ENCODE results near the gene GMNN. TPM values are rescaled to one million over a fixed set of nuclear protein-coding genes. Genes with fewer than 3 reads are reported as not detected.
"Not testable (repeated sequence)": the region's sequence is repeated elsewhere in the genome, so short reads cannot be mapped to it uniquely, and the experiment has no call there.

Gene GMNN
- total and polyA plus RNA-seq, 4 donors, result 11.4 to 18.3 (median 13.8) TPM

GRCh38 chr6:24753545-24753944 lies 21.2 kb upstream of the GMNN start:
- H3K4me3 ChIP-seq, result no peak overlapping the region
- WGBS, 2 donors, result 85 to 89% methylated on average over 2 of the region's 2 CpGs
- no peak for ATAC-seq (ENCODE audit: insufficient read depth, low FRiP score)
- H3K9me3 ChIP-seq (ENCODE audit: control insufficient read depth in 4 of 4, insufficient read depth in 3 of 4, low read length in 3 of 4), result no peaks in the 10 kb centered on the region
- no peak overlapping the region for H3K9ac ChIP-seq (ENCODE audit: insufficient read depth in 1 of 2, low read length in 2 of 2)
- H3K27ac ChIP-seq (ENCODE audit: low read depth in 1 of 2, low read length in 1 of 2), result no peak overlapping the region
- H3K4me1 ChIP-seq (ENCODE audit: control insufficient read depth in 5 of 5, insufficient read depth in 5 of 5, low read length in 5 of 5), result peaks cover 0 to 5% (median 0%) of the 10 kb centered on the region in 5 donors
- H3K27me3 ChIP-seq (ENCODE audit: control insufficient read depth in 3 of 3, insufficient read depth in 3 of 3, low read length in 2 of 3), result no peaks in the 10 kb centered on the region
- no peak for TF ChIP-seq CTCF (IDR thresholded peaks at IDR 0.05; ENCODE audit: control extremely low read depth, extremely low read depth)
- no peak for DNase-seq
- H3K36me3 ChIP-seq (ENCODE audit: control insufficient read depth in 4 of 4, insufficient read depth in 4 of 4, low read length in 4 of 4), result no peaks in the 10 kb centered on the region

DNA sequence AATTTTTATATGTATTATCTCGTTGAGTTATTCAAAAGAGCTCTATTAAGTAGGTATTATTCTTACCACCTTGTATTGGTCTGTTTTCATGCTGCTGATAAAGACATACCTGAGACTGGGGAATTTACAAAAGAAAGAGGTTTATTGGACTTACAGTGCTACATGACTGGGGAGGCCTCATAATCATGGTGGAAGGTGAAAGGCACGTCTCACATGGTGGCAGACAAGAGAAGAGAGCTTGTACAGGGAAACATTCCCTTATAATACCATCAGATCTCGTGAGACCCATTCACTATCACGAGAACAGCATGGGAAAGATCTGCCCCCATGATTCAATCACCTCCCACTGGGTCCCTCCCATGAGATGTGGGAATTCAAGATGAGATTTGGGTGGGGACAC lies 20.4 kb upstream of the GMNN start:
- not testable (repeated sequence) for ATAC-seq (ENCODE audit: insufficient read depth, low FRiP score)

DNA sequence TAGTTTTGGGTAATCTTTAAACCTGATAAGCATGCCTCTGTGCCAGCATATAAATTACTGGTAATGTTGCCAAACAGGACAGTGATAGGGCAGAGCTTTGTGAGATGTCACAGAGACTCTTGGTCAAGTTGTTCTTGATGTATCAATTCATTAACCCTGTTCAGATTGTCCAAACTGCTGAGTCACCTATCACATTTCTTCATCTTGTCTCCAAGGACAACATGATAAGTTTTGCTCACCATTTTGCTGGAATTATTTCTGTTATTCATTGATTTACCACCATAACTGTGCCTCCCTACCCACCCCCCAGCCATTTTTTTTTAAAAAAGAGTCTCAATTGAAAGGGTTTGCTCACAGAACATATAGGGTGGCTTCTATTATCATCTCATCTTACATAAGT lies 19.5 kb upstream of the GMNN start:
- Histone ChIP-seq H3K4me1 (ENCODE audit: control insufficient read depth in 5 of 5, insufficient read depth in 5 of 5, low read length in 5 of 5) (peaks cover 0 to 5% (median 0%) of the 10 kb centered on the region in 5 donors), H3K27me3 (ENCODE audit: control insufficient read depth in 3 of 3, insufficient read depth in 3 of 3, low read length in 2 of 3) (no peaks in the 10 kb centered on the region), H3K27ac (ENCODE audit: low read depth in 1 of 2, low read length in 1 of 2) (no peak overlapping the region), H3K9ac (ENCODE audit: insufficient read depth in 1 of 2, low read length in 2 of 2) (no peak overlapping the region), H3K4me3 (no peak overlapping the region), H3K36me3 (ENCODE audit: control insufficient read depth in 4 of 4, insufficient read depth in 4 of 4, low read length in 4 of 4) (no peaks in the 10 kb centered on the region), H3K9me3 (ENCODE audit: control insufficient read depth in 4 of 4, insufficient read depth in 3 of 4, low read length in 3 of 4) (no peaks in the 10 kb centered on the region)
- DNase-seq (no peak), ATAC-seq (ENCODE audit: insufficient read depth, low FRiP score) (no peak)
- no peak for TF ChIP-seq CTCF (IDR thresholded peaks at IDR 0.05; ENCODE audit: control extremely low read depth, extremely low read depth)

More for the DNA sequence above, 20.4 kb upstream of the GMNN start:
- not testable (repeated sequence) for H3K9ac ChIP-seq (ENCODE audit: insufficient read depth in 1 of 2, low read length in 2 of 2); H3K36me3 ChIP-seq (ENCODE audit: control insufficient read depth in 4 of 4, insufficient read depth in 4 of 4, low read length in 4 of 4); H3K27me3 ChIP-seq (ENCODE audit: control insufficient read depth in 3 of 3, insufficient read depth in 3 of 3, low read length in 2 of 3); H3K4me3 ChIP-seq; H3K4me1 ChIP-seq (ENCODE audit: control insufficient read depth in 5 of 5, insufficient read depth in 5 of 5, low read length in 5 of 5); H3K9me3 ChIP-seq (ENCODE audit: control insufficient read depth in 4 of 4, insufficient read depth in 3 of 4, low read length in 3 of 4); DNase-seq; H3K27ac ChIP-seq (ENCODE audit: low read depth in 1 of 2, low read length in 1 of 2)
- 84 to 91% methylated on average over 4 of the region's 4 CpGs for WGBS, 2 donors

DNA sequence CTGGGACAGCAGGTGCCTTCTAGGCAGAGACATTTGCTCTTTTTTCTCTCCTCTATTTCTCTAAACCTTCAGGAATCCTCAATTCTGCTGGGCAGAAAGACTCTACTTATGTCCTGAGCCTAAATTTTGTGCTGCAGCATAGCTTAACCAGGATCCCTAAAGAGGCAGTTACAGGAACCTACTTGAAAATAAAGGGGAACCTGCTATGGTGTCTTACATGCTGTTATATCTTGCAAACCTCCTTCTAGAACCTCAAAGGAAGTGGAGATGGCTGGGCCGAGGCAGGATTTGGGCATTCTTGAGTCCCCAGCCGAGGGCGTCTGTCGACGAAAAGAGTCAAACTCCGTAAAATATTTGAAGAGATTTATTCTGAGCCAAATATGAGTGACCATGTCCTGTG lies 17.1 kb upstream of the GMNN start:
- Histone ChIP-seq H3K36me3 (ENCODE audit: control insufficient read depth in 4 of 4, insufficient read depth in 4 of 4, low read length in 4 of 4) (no peaks in the 10 kb centered on the region), H3K27me3 (ENCODE audit: control insufficient read depth in 3 of 3, insufficient read depth in 3 of 3, low read length in 2 of 3) (no peaks in the 10 kb centered on the region), H3K27ac (ENCODE audit: low read depth in 1 of 2, low read length in 1 of 2) (no peak overlapping the region), H3K9ac (ENCODE audit: insufficient read depth in 1 of 2, low read length in 2 of 2) (no peak overlapping the region), H3K4me3 (no peak overlapping the region), H3K9me3 (ENCODE audit: control insufficient read depth in 4 of 4, insufficient read depth in 3 of 4, low read length in 3 of 4) (no peaks in the 10 kb centered on the region), H3K4me1 (ENCODE audit: control insufficient read depth in 5 of 5, insufficient read depth in 5 of 5, low read length in 5 of 5) (peaks cover 0 to 13% (median 0%) of the 10 kb centered on the region in 5 donors)
- DNase-seq (no peak), ATAC-seq (ENCODE audit: insufficient read depth, low FRiP score) (no peak)
- no peak for TF ChIP-seq CTCF (IDR thresholded peaks at IDR 0.05; ENCODE audit: control extremely low read depth, extremely low read depth)
- WGBS, 2 donors, result 60 to 82% methylated on average over 6 of the region's 6 CpGs
